Upper lobe of right lung (tissue), 1 donor: ENCODE results near the gene TBL3. TPM values are rescaled to one million over a fixed set of nuclear protein-coding genes. Genes with fewer than 3 reads are reported as not detected.

Experiments used
- ATAC-seq: fragments of 200-7000 bp; cut with Tn5 transposase; one replicate; pipeline ENCODE4 v1.9.1; 2020; ENCODE audit warnings: mild to moderate bottlenecking, moderate library complexity
- DNase-seq: peaks from one replicate; pipeline ENCODE4 v3.0.0-alpha.2; 2020
- H3K27ac ChIP-seq: fragments of 200-600 bp; one replicate; pipeline ENCODE4 v1.8.0; 2022
- H3K27me3 ChIP-seq: fragments of 200-600 bp; one replicate; pipeline ENCODE4 v1.8.0; 2022; ENCODE audit warnings: mild to moderate bottlenecking
- H3K36me3 ChIP-seq: fragments of 200-600 bp; one replicate; pipeline ENCODE4 v1.8.0; 2022
- H3K4me1 ChIP-seq: fragments of 200-600 bp; one replicate; pipeline ENCODE4 v1.8.0; 2022
- H3K4me3 ChIP-seq: fragments of 200-600 bp; one replicate; pipeline ENCODE4 v1.8.0; 2022; ENCODE audit warnings: mild to moderate bottlenecking
- H3K9me3 ChIP-seq: fragments of 200-600 bp; one replicate; pipeline ENCODE4 v1.8.0; 2022
- CTCF ChIP-seq: fragments of 200-600 bp; IDR thresholded peaks from one replicate; pipeline ENCODE4 v1.8.0; 2022; ENCODE audit warnings: antibody characterized with exemption
- intact Hi-C: fragments of 100-400 bp; cut with DNase I; formaldehyde crosslinking; loops from one replicate; pipeline ENCODE4 v1.11.0; 2022
- total RNA-seq: library from RNA; stranded (reverse); fragmentation: NEBNext Ultra II Directional; extraction: Animal tissue kit (Norgen Biotek cat#: 25700); gene quantifications from one replicate; pipeline ENCODE4 v1.2.1, GENCODE V29; 2021
- donor health status: DM: no; HTN: yes; CAD: no; lungs with severe emphysema.

The TBL3 gene
- total RNA-seq, 1 donor from 2014 or later: 24.7 TPM

DNA sequence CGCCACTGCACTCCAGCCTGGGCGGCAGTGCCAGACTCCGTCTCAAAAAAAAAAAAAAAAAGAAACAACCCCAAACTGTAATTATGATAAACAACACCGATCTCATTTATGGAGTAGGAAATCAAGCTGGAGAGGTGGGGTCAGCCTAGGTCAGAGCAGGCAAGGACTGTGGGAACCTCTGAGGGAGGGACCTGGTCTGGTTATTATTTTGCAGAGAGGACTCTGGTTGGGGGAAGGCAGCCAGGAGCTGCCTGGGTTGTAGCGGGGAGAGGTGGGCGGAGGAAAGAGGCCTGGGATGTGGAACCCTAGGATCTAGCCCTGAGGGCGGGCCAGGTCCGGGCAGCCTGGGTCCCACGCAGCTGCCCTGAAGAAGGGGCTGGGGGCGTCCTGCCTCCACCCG, 42.7 kb upstream of the TBL3 start:
- DNase-seq (no peak), ATAC-seq (peak; percentile 50)
- H3K27me3 ChIP-seq: peaks cover 7% of the 10 kb centered on the region
- H3K9me3 ChIP-seq: no peaks in the 10 kb centered on the region
- no peaks in the 10 kb centered on the region for H3K36me3 ChIP-seq
- intact Hi-C loops: loop anchor here (10.0 kb wide), 1 partner anchor 64 kb away; no protein-coding TSS in a partner anchor
- no peak for TF ChIP-seq CTCF
- no peaks in the 10 kb centered on the region for H3K4me1 ChIP-seq
- peak overlapping the region; percentile 77 for H3K27ac ChIP-seq
- H3K4me3 ChIP-seq: peak overlapping the region; percentile 66

- peak overlapping the region; percentile 77 for H3K27ac ChIP-seq
- DNase-seq (peak; percentile 95), ATAC-seq (peak; percentile 99)
- H3K4me3 ChIP-seq: peak overlapping the region; percentile 66
- peak; percentile 95 for TF ChIP-seq CTCF
- no peaks in the 10 kb centered on the region for H3K4me1 ChIP-seq
- no peaks in the 10 kb centered on the region for H3K36me3 ChIP-seq
- peaks cover 1% of the 10 kb centered on the region for H3K27me3 ChIP-seq
- intact Hi-C loops: loop anchor here (10.0 kb wide), 1 partner anchor 65 kb away; no protein-coding TSS in a partner anchor
- no peaks in the 10 kb centered on the region for H3K9me3 ChIP-seq
Measured at GRCh38 chr16:1929578-1930337, 42.1 kb upstream of the TBL3 start.

- Histone ChIP-seq H3K27ac (no peak overlapping the region), H3K9me3 (no peaks in the 10 kb centered on the region), H3K27me3 (no peaks in the 10 kb centered on the region), H3K4me1 (no peaks in the 10 kb centered on the region), H3K4me3 (no peak overlapping the region), H3K36me3 (no peaks in the 10 kb centered on the region)
- no peak for ATAC-seq
- no peak for DNase-seq
- TF ChIP-seq CTCF: no peak
- intact Hi-C loops: no loop called here
Measured at GRCh38 chr16:1930338-1930720, 41.5 kb upstream of the TBL3 start.

- DNase-seq (no peak), ATAC-seq (no peak)
- H3K36me3 ChIP-seq: no peaks in the 10 kb centered on the region
- H3K27ac ChIP-seq: no peak overlapping the region
- H3K4me1 ChIP-seq: no peaks in the 10 kb centered on the region
- H3K9me3 ChIP-seq: no peaks in the 10 kb centered on the region
- TF ChIP-seq CTCF: no peak
- H3K27me3 ChIP-seq: no peaks in the 10 kb centered on the region
- no peak overlapping the region for H3K4me3 ChIP-seq
- intact Hi-C loops: no loop called here
Measured at GRCh38 chr16:1932050-1933028, 39.5 kb upstream of the TBL3 start.

DNA sequence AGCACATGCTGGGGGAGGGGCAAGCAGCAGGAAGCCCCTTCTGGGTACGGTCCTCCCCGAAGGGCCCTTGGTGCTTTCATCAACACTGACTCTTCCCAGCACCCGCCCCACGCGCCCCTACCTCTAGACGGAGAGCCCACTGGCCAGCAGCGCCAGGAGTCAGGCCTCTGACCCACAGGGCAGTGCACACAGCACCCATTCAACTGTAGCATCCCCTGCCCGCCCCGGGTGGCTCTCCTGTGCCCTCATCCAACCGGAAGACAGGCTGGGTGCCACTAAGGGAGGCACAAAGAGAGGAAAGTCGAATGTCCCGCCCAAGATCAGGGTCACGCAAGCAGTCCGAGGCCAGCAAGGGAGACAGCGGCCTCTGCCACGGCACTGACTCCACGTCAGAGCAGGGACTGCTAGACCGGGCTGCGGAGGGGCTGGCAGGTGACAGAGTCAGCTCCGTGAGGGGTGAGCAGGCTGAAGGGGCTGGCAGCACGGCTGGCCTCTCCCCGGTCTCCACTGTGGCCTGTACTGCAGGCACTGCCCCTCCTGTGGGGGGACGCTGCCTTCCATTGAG, 38.7 kb upstream of the TBL3 start:
- Histone ChIP-seq H3K27me3 (no peaks in the 10 kb centered on the region), H3K9me3 (no peaks in the 10 kb centered on the region), H3K36me3 (peaks cover 4% of the 10 kb centered on the region), H3K4me3 (no peak overlapping the region), H3K4me1 (no peaks in the 10 kb centered on the region), H3K27ac (no peak overlapping the region)
- ATAC-seq: no peak
- peak; percentile 51 for DNase-seq
- intact Hi-C loops: no loop called here
- TF ChIP-seq CTCF: no peak
